ENCODE measurements around the gene R3HDM2.

DNA sequence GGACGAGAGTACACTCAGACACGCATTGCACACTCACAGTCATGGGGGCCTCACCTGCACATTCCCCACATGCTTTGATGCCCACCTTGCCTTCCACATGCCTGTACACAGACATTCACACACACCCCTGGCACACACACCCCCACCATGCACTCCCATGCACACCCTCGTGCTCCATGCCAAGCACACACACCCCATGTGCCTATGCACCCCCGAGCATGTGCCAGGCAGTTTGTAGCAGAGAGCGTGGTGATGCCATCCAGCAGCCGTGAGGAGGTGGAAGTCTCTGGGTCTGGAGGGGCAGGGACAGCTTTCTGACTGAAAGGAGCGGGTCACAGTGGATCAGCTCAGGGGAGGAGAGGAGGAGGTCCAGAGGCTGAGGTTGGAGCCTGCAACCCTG is 224.9 kb downstream of the R3HDM2 start:
- TF ChIP-seq, protein P1, sequence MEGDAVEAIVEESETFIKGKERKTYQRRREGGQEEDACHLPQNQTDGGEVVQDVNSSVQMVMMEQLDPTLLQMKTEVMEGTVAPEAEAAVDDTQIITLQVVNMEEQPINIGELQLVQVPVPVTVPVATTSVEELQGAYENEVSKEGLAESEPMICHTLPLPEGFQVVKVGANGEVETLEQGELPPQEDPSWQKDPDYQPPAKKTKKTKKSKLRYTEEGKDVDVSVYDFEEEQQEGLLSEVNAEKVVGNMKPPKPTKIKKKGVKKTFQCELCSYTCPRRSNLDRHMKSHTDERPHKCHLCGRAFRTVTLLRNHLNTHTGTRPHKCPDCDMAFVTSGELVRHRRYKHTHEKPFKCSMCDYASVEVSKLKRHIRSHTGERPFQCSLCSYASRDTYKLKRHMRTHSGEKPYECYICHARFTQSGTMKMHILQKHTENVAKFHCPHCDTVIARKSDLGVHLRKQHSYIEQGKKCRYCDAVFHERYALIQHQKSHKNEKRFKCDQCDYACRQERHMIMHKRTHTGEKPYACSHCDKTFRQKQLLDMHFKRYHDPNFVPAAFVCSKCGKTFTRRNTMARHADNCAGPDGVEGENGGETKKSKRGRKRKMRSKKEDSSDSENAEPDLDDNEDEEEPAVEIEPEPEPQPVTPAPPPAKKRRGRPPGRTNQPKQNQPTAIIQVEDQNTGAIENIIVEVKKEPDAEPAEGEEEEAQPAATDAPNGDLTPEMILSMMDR (IDR thresholded peaks at IDR 0.05; ENCODE audit: insufficient read depth, low read depth, low read length), result no peak
- no peak for TF ChIP-seq EZH2 (IDR thresholded peaks at IDR 0.05; ENCODE audit: insufficient read depth, low read length)

Data from astrocyte (in vitro differentiated cells and primary cell).